HG03439 (cell line): ENCODE results near the gene GPHN.
"Not testable (repeated sequence)": the region's sequence is repeated elsewhere in the genome, so short reads cannot be mapped to it uniquely, and the experiment has no call there.

Source experiments
- ATAC-seq: cut with Tn5 transposase; IDR thresholded peaks from one replicate; pipeline ENCODE4 v1.9.1; 2021; ENCODE audit warnings: mild to moderate bottlenecking, moderate library complexity; ENCODE audit not compliant: unreplicated experiment

Gene GPHN

DNA sequence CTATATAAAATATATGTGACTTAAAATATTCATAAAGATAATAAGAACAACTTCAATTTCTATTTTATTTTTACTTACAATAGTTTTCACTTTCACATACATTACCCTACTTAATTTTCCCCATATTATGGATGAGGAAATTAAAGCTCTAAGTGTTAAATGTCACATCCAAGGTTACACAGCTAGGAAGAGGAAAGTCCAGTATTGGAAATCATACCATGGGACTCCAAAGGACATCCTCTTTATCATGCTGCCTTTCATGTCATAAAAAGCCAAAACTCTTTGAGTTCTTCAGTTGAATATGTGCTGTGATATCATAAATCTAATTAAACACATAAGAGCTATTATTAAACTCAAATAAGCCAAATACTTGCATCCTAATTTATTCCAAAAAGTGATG is 508.9 kb downstream of the GPHN start:
- ATAC-seq: no peak

- no peak for ATAC-seq
Measured at GRCh38 chr14:67018720-67019119, 510.8 kb downstream of the GPHN start.

GRCh38 chr14:67019796-67020195 is 511.8 kb downstream of the GPHN start:
- ATAC-seq: no peak

- no peak for ATAC-seq
Measured at GRCh38 chr14:67031920-67032774, 524.2 kb downstream of the GPHN start.

DNA sequence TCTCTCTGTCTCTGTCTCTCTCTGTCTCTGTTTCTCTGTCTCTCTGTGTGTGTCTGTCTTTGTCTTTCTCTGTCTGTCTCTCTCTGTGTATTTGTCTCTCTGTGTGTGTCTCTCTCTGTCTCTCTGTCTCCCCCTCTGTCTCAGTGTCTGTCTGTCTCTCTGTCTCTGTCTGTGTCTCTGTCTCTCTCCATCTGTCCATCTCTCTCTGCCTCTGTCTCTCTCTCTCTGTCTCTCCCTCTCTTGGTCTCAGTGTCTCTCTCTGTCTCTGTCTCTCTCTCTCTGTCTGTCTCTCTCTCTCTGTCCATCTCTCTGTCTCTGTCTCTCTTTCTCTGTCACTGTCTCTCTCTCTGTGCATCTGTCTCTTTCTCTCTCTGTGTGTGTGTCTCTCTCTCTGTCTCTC is 537.5 kb downstream of the GPHN start:
- ATAC-seq: no peak

DNA sequence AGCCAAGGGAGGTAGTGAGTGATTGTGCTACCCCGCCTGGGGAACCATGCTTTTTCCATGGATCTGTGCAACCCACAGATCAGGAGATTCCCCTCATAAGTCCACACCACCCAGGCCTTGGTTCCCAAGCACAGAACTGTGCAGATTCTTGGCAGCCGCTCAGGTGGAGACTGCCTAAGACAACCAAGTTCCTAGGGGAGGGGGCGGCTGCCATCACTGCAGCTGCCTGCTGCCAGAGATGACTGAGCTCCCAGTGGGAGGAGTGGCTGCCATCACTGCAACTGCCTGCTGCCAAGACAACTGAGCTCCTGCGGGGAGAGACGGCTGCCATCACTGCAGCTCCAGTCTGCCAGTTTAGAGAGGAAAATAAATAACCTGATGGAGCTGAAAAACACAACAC is 542.9 kb downstream of the GPHN start:
- ATAC-seq: no peak

GRCh38 chr14:67056684-67057083 is 548.7 kb downstream of the GPHN start:
- no peak for ATAC-seq

DNA sequence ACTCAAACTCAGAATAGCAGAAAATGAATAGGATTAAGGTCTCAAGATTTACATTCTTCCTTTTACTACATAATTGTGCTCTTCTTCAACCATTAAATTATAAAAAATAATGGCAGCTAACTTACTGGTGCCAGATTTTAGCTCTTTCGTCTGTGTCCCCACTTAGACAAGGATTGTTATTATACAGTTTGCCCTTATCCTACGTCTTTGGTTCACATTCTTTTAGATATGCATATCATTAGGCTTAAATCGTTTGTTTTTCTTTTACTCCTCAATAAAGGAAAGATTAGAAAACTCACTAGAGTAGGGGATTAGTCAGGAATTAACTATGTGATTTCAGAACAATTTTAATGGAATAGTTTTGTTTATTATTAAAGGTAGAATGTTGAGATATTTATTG is 551.6 kb downstream of the GPHN start:
- ATAC-seq: no peak

- no peak for ATAC-seq
Measured at GRCh38 chr14:67060546-67060945, 552.6 kb downstream of the GPHN start.

GRCh38 chr14:67067070-67067814 is 559.3 kb downstream of the GPHN start:
- ATAC-seq: not testable (repeated sequence)

DNA sequence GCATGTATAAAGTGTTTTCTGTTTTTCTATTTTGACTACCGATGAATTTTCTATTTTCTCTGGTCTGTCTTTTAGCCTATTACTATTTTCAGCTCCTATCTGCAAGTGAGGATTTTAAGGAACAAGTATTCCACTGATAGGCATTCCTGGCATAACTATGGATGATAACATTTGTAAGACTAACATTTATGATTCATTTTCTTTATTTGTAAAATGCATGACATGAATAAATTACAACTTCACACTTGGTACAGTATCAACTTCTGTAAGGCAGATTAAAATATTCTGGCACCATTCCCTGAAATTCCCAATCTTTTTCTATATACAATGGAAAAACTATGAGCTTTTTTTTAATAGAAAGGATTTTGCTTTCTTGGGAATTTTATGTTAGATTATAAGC is 560.3 kb downstream of the GPHN start:
- ATAC-seq: no peak

DNA sequence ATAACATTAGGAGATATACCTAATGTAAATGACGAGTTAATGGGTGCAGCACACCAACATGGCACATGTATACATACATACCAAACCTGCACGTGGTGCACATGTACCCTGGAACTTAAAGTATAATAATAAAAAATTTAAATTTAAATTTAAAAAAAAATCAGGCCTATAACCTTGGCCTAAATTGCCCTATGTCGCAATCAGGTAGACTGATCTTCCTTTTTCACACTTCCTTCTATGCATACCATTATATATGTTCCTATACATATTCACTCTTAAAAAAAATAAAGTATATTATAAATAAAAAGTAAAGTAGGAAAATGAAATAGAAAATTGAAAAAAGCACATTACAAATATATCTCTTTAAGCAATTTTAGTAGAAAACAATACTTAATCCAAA is 563.6 kb downstream of the GPHN start:
- ATAC-seq: no peak

- ATAC-seq: no peak
Measured at GRCh38 chr14:67077921-67078320, 570.0 kb downstream of the GPHN start.

DNA sequence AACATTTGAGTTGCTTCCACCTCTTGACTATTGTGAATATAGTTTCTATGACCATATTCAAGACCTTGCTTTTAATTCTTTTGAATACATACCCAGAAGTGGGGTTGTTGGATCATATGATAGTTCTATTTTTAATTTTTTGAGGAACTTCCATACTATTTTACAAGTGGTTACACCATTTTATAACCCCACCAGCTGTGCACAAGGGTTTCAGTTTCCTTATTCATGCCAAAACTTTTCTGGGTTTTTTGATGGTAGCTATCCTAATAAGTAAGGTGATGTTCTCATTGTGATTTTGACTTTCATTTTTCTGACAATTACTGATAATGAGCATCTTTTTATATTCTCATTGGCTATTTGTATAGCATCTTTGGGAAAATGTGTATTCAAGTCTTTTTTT is 571.9 kb downstream of the GPHN start:
- no peak for ATAC-seq

DNA sequence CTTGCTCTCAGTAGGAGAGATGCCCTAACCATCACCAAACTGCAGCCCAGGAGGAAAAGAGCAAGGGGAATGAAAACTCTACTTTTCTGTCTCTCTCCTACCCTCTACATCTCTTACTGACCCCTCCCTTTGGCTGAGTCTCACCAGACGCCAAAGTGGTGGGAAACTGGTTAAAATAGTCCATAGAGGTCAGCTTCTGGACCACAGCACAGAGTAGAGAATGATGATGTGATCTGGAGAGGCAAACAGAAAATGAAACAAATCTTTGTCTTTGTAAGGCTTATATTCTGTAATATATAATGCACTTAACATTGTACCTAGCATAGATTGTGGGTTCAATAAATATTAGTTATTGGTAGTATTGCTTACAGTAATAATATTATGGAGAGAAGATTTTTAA is 600.3 kb downstream of the GPHN start:
- ATAC-seq: no peak

- no peak for ATAC-seq
Measured at GRCh38 chr14:67111022-67111421, 603.1 kb downstream of the GPHN start.

DNA sequence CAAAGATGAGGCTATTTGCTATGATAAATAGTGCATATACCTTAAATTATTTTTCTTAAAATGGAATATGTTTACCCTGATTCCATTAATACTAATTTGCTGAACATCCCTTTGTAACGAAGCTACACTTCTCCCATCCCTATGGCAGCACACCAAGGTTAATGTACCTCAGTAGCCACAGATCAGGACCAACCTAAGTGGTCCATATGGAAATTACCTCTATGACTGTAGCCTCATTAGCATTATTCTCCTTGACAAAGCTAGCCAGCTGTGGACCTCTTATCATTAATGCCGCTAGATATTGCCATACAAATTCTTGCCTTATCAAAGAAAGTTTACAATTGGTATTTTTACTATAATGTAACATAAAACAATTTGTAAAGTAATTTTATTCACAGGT is 604.4 kb downstream of the GPHN start:
- no peak for ATAC-seq

GRCh38 chr14:67127174-67127573 is 619.2 kb downstream of the GPHN start:
- ATAC-seq: no peak

- ATAC-seq: no peak
Measured at GRCh38 chr14:67129768-67130167, 621.8 kb downstream of the GPHN start.

DNA sequence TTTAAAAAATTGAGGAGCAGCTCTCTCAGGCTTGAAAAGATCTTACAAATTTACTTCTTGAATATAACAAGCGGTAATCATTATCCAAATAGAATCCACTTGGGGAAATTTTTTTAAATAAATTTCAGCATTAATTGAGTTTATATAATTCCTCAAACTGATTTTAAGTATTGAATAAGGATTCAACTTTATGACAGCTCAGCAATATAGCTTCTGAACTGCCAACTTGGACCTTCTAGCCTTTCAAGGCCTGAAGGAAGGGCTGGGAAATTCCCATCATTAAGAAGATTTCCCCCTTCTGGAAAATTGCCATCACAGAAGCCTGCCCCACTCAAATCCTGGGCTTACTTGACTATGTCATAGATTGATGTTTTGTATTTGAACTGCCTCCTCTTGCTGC is 623.7 kb downstream of the GPHN start:
- no peak for ATAC-seq

DNA sequence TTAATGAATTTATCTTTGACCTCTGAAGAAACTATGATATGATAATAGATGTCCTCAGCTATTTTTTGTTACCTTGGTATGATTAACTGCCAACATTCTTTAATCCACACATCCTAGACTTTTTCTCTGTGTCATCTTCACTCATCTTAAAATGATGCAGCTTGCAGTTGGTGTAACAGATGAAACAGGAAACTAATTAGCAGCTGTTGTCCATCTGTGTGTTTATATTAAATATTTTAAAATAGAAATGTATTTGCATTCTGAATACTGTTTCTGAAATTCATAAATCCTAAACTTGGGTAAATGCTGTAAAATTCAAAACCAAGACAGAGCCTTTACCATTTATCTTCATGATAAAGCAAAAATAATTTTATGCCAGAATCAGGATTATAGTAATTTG is 625.2 kb downstream of the GPHN start:
- no peak for ATAC-seq
